ENCODE data around the gene MAN2A1. TPM values are rescaled to one million over a fixed set of nuclear protein-coding genes. Genes with fewer than 3 reads are reported as not detected.

The MAN2A1 gene
- total RNA-seq, 1 donor from 2014 or later: 25.5 TPM

- Mint-ChIP-seq H3K27me3 (ENCODE audit: low read depth) (no peaks in the 10 kb centered on the region), H3K4me1 (peaks cover 3% of the 10 kb centered on the region), H3K27ac (ENCODE audit: unreplicated experiment) (no peak overlapping the region), H3K9me3 (no peaks in the 10 kb centered on the region), H3K36me3 (ENCODE audit: low read depth) (no peaks in the 10 kb centered on the region), H3K4me3 (no peak overlapping the region)
- DNase-seq (ENCODE audit: low read depth, low spot score): no peak
- no peak for TF ChIP-seq CTCF (conservative IDR thresholded peaks at IDR 0.05)
These were observed 35.3 kb upstream of the MAN2A1 start for GRCh38 chr5:109654455-109654854.

- Mint-ChIP-seq H3K36me3 (ENCODE audit: low read depth) (no peaks in the 10 kb centered on the region), H3K4me3 (no peak overlapping the region), H3K9me3 (no peaks in the 10 kb centered on the region), H3K4me1 (no peaks in the 10 kb centered on the region), H3K27me3 (ENCODE audit: low read depth) (no peaks in the 10 kb centered on the region), H3K27ac (ENCODE audit: unreplicated experiment) (no peak overlapping the region)
- no peak for TF ChIP-seq CTCF (conservative IDR thresholded peaks at IDR 0.05)
- DNase-seq (ENCODE audit: low read depth, low spot score): no peak
These were observed 33.9 kb upstream of the MAN2A1 start for GRCh38 chr5:109655841-109656240.

GRCh38 chr5:109656829-109657228 is 32.9 kb upstream of the MAN2A1 start:
- H3K27me3 Mint-ChIP-seq (ENCODE audit: low read depth): no peaks in the 10 kb centered on the region
- H3K27ac Mint-ChIP-seq (ENCODE audit: unreplicated experiment): no peak overlapping the region
- no peaks in the 10 kb centered on the region for H3K4me1 Mint-ChIP-seq
- TF ChIP-seq CTCF (conservative IDR thresholded peaks at IDR 0.05): no peak
- no peaks in the 10 kb centered on the region for H3K36me3 Mint-ChIP-seq (ENCODE audit: low read depth)
- peaks cover 2% of the 10 kb centered on the region for H3K9me3 Mint-ChIP-seq
- DNase-seq (ENCODE audit: low read depth, low spot score): no peak
- H3K4me3 Mint-ChIP-seq: no peak overlapping the region

- Mint-ChIP-seq H3K36me3 (ENCODE audit: low read depth) (no peaks in the 10 kb centered on the region), H3K27ac (ENCODE audit: unreplicated experiment) (no peak overlapping the region), H3K4me3 (no peak overlapping the region), H3K9me3 (peaks cover 2% of the 10 kb centered on the region), H3K4me1 (no peaks in the 10 kb centered on the region), H3K27me3 (ENCODE audit: low read depth) (no peaks in the 10 kb centered on the region)
- TF ChIP-seq CTCF (conservative IDR thresholded peaks at IDR 0.05): no peak
- DNase-seq (ENCODE audit: low read depth, low spot score): no peak
These were observed 29.8 kb upstream of the MAN2A1 start for GRCh38 chr5:109659901-109660300.

- Mint-ChIP-seq H3K36me3 (ENCODE audit: low read depth) (no peaks in the 10 kb centered on the region), H3K4me3 (no peak overlapping the region), H3K9me3 (peaks cover 2% of the 10 kb centered on the region), H3K27me3 (ENCODE audit: low read depth) (no peaks in the 10 kb centered on the region), H3K4me1 (no peaks in the 10 kb centered on the region), H3K27ac (ENCODE audit: unreplicated experiment) (no peak overlapping the region)
- DNase-seq (ENCODE audit: low read depth, low spot score): no peak
- no peak for TF ChIP-seq CTCF (conservative IDR thresholded peaks at IDR 0.05)
These were observed 29.4 kb upstream of the MAN2A1 start for GRCh38 chr5:109660301-109660700.

- H3K9me3 Mint-ChIP-seq: no peaks in the 10 kb centered on the region
- H3K4me3 Mint-ChIP-seq: no peak overlapping the region
- no peak overlapping the region for H3K27ac Mint-ChIP-seq (ENCODE audit: unreplicated experiment)
- H3K27me3 Mint-ChIP-seq (ENCODE audit: low read depth): no peaks in the 10 kb centered on the region
- H3K4me1 Mint-ChIP-seq: no peaks in the 10 kb centered on the region
- H3K36me3 Mint-ChIP-seq (ENCODE audit: low read depth): no peaks in the 10 kb centered on the region
- no peak for TF ChIP-seq CTCF (conservative IDR thresholded peaks at IDR 0.05)
- no peak for DNase-seq (ENCODE audit: low read depth, low spot score)
These were observed 21.5 kb upstream of the MAN2A1 start for GRCh38 chr5:109668237-109668636.
